Hepatocyte (in vitro differentiated cells): Measurements from ENCODE around the gene IMMP2L.

ENCODE experiments used
- CTCF ChIP-seq: fragments of 200-600 bp; sonication (generic); IDR thresholded peaks from 2 replicates; pipeline ENCODE4 v1.5.1; 2016; ENCODE audit warnings: antibody characterized with exemption, mild to moderate bottlenecking; ENCODE audit not compliant: poor library complexity
- EZH2 ChIP-seq: fragments of 200-600 bp; sonication (generic); IDR thresholded peaks from 2 replicates; pipeline ENCODE4 v1.6.1; 2016; ENCODE audit warnings: antibody characterized with exemption, mild to moderate bottlenecking, borderline replicate concordance

GRCh38 chr7:111358915-111359314 lies 203.4 kb downstream of the IMMP2L start:
- no peak for TF ChIP-seq CTCF
- no peak for TF ChIP-seq EZH2
